ENCODE measurements around the gene ZBED6.

ZBED6 gene

DNA sequence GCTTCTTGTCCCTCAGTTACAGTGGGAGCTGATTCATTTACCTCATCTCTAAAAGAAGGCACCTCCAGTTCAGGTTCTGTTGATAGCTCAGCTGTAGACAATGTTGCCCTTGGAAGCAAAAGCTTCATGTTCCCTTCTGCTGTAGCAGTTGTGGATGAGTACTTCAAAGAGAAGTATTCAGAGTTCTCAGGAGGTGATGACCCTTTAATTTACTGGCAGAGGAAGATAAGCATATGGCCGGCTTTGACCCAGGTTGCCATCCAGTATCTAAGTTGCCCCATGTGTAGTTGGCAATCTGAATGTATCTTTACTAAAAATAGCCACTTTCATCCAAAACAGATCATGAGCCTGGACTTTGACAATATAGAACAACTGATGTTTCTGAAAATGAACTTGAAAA lies 4.5 kb downstream of the ZBED6 start:
- Histone ChIP-seq H3K4me1 (ENCODE audit: insufficient read depth, poor library complexity, severe bottlenecking) (peaks cover 44% of the 10 kb centered on the region), H3K4me3 (ENCODE audit: severe bottlenecking) (no peak overlapping the region), H3K9me3 (ENCODE audit: severe bottlenecking) (no peaks in the 10 kb centered on the region), H3K27me3 (ENCODE audit: insufficient read depth, poor library complexity, severe bottlenecking) (no peaks in the 10 kb centered on the region), H3K36me3 (ENCODE audit: low read depth) (peaks cover 82% of the 10 kb centered on the region), H3K27ac (ENCODE audit: poor library complexity, severe bottlenecking) (no peak overlapping the region)
- TF ChIP-seq, protein P1, sequence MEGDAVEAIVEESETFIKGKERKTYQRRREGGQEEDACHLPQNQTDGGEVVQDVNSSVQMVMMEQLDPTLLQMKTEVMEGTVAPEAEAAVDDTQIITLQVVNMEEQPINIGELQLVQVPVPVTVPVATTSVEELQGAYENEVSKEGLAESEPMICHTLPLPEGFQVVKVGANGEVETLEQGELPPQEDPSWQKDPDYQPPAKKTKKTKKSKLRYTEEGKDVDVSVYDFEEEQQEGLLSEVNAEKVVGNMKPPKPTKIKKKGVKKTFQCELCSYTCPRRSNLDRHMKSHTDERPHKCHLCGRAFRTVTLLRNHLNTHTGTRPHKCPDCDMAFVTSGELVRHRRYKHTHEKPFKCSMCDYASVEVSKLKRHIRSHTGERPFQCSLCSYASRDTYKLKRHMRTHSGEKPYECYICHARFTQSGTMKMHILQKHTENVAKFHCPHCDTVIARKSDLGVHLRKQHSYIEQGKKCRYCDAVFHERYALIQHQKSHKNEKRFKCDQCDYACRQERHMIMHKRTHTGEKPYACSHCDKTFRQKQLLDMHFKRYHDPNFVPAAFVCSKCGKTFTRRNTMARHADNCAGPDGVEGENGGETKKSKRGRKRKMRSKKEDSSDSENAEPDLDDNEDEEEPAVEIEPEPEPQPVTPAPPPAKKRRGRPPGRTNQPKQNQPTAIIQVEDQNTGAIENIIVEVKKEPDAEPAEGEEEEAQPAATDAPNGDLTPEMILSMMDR (IDR thresholded peaks at IDR 0.05; ENCODE audit: poor library complexity, severe bottlenecking): no peak
- ATAC-seq (ENCODE audit: low read depth) (no peak), DNase-seq (ENCODE audit: low spot score) (no peak)

DNA sequence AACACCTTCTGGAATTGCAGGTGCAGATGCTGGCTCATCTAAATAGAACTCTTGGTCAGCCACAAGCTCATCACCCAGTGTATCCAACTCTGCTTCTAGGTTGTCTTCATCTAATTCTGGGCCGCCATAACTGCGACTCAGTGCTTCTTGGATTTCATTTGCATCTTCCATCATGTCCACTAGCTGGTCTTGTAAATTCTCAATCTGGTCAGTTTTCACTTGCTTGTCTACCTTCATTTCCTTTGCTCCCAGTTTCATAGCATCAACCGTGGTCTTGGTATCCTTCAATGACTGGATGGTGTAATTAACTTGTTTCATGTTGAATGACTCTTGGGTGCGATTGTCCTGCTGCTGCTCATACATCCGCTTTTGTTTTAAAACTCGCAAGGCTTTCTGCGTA lies 10.3 kb downstream of the ZBED6 start:
- peaks cover 86% of the 10 kb centered on the region for H3K36me3 ChIP-seq (ENCODE audit: low read depth)
- H3K9me3 ChIP-seq (ENCODE audit: severe bottlenecking): no peaks in the 10 kb centered on the region
- no peaks in the 10 kb centered on the region for H3K27me3 ChIP-seq (ENCODE audit: insufficient read depth, poor library complexity, severe bottlenecking)
- TF ChIP-seq, protein P1 (IDR thresholded peaks at IDR 0.05; ENCODE audit: poor library complexity, severe bottlenecking): no peak
- H3K27ac ChIP-seq (ENCODE audit: poor library complexity, severe bottlenecking): no peak overlapping the region
- no peak for DNase-seq (ENCODE audit: low spot score)
- ATAC-seq (ENCODE audit: low read depth): no peak
- no peak overlapping the region for H3K4me3 ChIP-seq (ENCODE audit: severe bottlenecking)
- H3K4me1 ChIP-seq (ENCODE audit: insufficient read depth, poor library complexity, severe bottlenecking): peaks cover 6% of the 10 kb centered on the region

DNA sequence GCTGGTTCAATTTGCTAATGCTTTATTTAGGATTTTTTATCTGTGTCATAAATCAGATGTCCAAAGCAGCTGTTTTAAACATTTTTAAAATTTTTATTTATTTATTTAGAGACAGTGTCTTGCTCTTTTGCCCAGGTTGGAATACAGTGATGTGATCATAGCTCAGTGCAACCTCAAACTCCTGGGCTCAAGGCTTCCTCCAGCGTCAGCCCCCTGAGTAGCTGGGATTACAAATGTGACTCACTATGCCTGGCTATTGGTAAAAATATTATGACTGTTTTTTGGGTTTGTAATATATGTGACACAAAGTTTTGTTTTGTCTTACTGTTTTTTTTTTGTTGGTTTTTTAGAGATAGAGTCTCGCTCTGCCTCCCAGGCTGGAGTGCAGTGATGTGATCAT lies 11.8 kb downstream of the ZBED6 start:
- Histone ChIP-seq H3K9me3 (ENCODE audit: severe bottlenecking) (no peaks in the 10 kb centered on the region), H3K27me3 (ENCODE audit: insufficient read depth, poor library complexity, severe bottlenecking) (no peaks in the 10 kb centered on the region), H3K4me1 (ENCODE audit: insufficient read depth, poor library complexity, severe bottlenecking) (no peaks in the 10 kb centered on the region), H3K27ac (ENCODE audit: poor library complexity, severe bottlenecking) (no peak overlapping the region), H3K4me3 (ENCODE audit: severe bottlenecking) (no peak overlapping the region), H3K36me3 (ENCODE audit: low read depth) (peaks cover 83% of the 10 kb centered on the region)
- DNase-seq (ENCODE audit: low spot score) (no peak), ATAC-seq (ENCODE audit: low read depth) (no peak)
- TF ChIP-seq, protein P1 (IDR thresholded peaks at IDR 0.05; ENCODE audit: poor library complexity, severe bottlenecking): no peak

GRCh38 chr1:203813581-203814341 lies 18.3 kb downstream of the ZBED6 start:
- Histone ChIP-seq H3K27me3 (ENCODE audit: insufficient read depth, poor library complexity, severe bottlenecking) (no peaks in the 10 kb centered on the region), H3K4me3 (ENCODE audit: severe bottlenecking) (no peak overlapping the region), H3K36me3 (ENCODE audit: low read depth) (peaks cover 86% of the 10 kb centered on the region), H3K27ac (ENCODE audit: poor library complexity, severe bottlenecking) (no peak overlapping the region), H3K9me3 (ENCODE audit: severe bottlenecking) (no peaks in the 10 kb centered on the region), H3K4me1 (ENCODE audit: insufficient read depth, poor library complexity, severe bottlenecking) (no peaks in the 10 kb centered on the region)
- TF ChIP-seq, protein P1 (IDR thresholded peaks at IDR 0.05; ENCODE audit: poor library complexity, severe bottlenecking): no peak
- ATAC-seq (ENCODE audit: low read depth) (no peak), DNase-seq (ENCODE audit: low spot score) (no peak)

GRCh38 chr1:203818399-203818798 lies 23.0 kb downstream of the ZBED6 start:
- TF ChIP-seq, protein P1 (IDR thresholded peaks at IDR 0.05; ENCODE audit: poor library complexity, severe bottlenecking): no peak
- ATAC-seq (ENCODE audit: low read depth): no peak
- H3K36me3 ChIP-seq (ENCODE audit: low read depth): peaks cover 97% of the 10 kb centered on the region
- no peaks in the 10 kb centered on the region for H3K9me3 ChIP-seq (ENCODE audit: severe bottlenecking)
- DNase-seq (ENCODE audit: low spot score): no peak
- no peak overlapping the region for H3K4me3 ChIP-seq (ENCODE audit: severe bottlenecking)
- no peaks in the 10 kb centered on the region for H3K27me3 ChIP-seq (ENCODE audit: insufficient read depth, poor library complexity, severe bottlenecking)
- no peak overlapping the region for H3K27ac ChIP-seq (ENCODE audit: poor library complexity, severe bottlenecking)
- no peaks in the 10 kb centered on the region for H3K4me1 ChIP-seq (ENCODE audit: insufficient read depth, poor library complexity, severe bottlenecking)
